DND-41 (cell line): ENCODE data around the gene TMEM8B.

Source experiments
- EZH2 ChIP-seq: IDR thresholded peaks from 3 replicates; pipeline ENCODE4 v1.6.1; 2012; ENCODE audit warnings: borderline replicate concordance, low read depth, mild to moderate bottlenecking, moderate library complexity, low read length, inconsistent platforms; ENCODE audit not compliant: severe bottlenecking
- TF ChIP-seq, protein P1 (sequence below): IDR thresholded peaks from 2 replicates; pipeline ENCODE4 v1.5.1; 2012; ENCODE audit warnings: borderline replicate concordance, low read length, moderate library complexity, mild to moderate bottlenecking; ENCODE audit not compliant: poor library complexity, severe bottlenecking; ENCODE audit errors: extremely low read depth

DNA sequence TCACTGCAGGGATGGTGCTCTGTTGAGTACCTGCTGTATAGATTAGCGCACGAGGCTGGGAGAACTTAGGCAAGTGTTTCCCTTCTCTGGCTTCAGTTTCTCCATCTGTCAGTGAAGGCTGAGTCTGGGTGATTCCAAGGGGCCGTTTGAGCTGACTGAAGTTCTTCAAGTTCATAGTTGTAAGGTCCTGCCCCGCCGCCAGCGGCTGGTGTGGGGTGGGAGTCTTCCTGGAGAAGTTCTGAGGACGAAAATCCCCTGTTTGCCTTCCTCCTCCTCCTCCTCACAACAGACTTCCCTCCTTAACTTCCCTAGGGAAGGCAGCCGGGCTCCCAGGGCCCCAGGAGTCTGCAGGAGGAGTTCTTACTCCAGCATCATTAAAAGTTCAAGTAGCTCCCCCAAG, 75.3 kb downstream of the TMEM8B start:
- TF ChIP-seq, protein P1, sequence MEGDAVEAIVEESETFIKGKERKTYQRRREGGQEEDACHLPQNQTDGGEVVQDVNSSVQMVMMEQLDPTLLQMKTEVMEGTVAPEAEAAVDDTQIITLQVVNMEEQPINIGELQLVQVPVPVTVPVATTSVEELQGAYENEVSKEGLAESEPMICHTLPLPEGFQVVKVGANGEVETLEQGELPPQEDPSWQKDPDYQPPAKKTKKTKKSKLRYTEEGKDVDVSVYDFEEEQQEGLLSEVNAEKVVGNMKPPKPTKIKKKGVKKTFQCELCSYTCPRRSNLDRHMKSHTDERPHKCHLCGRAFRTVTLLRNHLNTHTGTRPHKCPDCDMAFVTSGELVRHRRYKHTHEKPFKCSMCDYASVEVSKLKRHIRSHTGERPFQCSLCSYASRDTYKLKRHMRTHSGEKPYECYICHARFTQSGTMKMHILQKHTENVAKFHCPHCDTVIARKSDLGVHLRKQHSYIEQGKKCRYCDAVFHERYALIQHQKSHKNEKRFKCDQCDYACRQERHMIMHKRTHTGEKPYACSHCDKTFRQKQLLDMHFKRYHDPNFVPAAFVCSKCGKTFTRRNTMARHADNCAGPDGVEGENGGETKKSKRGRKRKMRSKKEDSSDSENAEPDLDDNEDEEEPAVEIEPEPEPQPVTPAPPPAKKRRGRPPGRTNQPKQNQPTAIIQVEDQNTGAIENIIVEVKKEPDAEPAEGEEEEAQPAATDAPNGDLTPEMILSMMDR: no peak
- TF ChIP-seq EZH2: no peak
